HG02798 (cell line): ENCODE measurements around the gene MYRIP.
"Not testable (repeated sequence)": the region's sequence is repeated elsewhere in the genome, so short reads cannot be mapped to it uniquely, and the experiment has no call there.

ENCODE experiments used
- ATAC-seq: cut with Tn5 transposase; IDR thresholded peaks from one replicate; pipeline ENCODE4 v1.9.1; 2021; ENCODE audit warnings: mild to moderate bottlenecking; ENCODE audit not compliant: unreplicated experiment, poor library complexity

Gene MYRIP

DNA sequence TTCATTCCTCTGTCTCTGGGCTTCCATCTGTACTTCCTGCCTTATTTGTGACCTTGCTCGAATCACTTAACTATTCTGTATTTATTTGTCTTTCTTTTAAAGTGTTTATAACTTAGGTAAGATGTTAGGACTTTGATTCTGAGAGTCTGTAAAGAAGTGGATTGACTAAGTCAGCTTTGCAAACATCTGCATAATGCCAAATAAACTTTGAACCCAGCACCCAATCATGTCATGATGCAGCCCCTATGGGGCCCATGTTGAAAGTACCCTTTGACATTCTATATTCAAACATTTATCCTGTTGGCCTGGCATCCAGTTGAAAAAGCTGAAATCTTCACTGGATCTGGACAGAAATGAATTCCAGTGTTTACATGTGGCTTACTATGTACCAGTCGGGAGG lies 3.8 kb upstream of the MYRIP start:
- no peak for ATAC-seq

- ATAC-seq = no peak
Measured at GRCh38 chr3:39806820-39807219, 2.6 kb upstream of the MYRIP start.

- ATAC-seq = no peak
Measured at GRCh38 chr3:39808467-39809180, 785 bp upstream of the MYRIP start.

GRCh38 chr3:39809995-39810595 lies 686 bp downstream of the MYRIP start:
- ATAC-seq = peak; percentile 0

DNA sequence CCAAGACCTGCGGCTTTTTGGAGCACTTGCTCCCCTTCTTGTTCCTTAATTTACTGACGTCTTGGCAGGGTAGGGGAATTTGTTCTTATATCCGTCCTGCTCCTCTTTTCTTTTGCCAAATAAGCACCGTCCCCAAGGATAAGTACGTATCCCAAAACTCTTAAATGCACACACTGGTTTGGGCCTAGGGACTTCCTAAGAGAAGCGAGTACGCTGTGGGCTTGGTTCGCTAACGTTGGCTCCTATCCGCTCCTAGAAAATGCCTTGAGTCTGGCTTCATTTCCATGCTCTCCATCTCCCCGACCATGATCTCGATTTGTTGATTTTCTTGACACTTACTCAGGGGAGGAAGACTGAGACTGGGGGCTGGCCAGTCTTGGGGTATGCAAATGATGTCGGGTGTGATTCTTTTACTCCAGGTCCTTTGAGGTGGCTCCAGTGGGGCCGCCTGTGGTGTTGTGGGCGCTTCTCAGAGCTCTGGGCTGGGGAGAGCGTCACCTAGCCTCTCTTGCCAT lies 1.3 kb downstream of the MYRIP start:
- peak; percentile 22 for ATAC-seq

DNA sequence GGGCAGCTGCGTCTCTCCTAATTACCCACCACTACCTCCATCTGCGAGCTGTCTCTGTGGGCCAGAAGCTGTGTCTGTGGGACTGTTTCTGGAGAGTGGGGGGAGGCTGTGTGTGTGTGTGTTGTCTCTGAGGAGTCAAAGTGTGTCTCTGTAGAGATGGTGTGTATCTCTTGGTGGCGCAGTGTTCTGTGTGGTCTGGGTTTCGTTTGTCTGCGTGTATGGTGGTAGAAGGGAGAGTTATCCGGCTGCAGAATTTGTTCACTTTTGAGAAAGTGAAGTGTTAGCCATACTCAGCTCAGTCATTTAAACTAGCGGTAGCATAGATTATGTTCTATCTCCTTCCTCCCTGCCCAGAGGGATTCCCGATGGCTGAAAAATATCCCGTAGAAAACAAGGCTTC lies 2.2 kb downstream of the MYRIP start:
- ATAC-seq = no peak

- ATAC-seq = no peak
Measured at GRCh38 chr3:39812537-39812936, 3.1 kb downstream of the MYRIP start.

DNA sequence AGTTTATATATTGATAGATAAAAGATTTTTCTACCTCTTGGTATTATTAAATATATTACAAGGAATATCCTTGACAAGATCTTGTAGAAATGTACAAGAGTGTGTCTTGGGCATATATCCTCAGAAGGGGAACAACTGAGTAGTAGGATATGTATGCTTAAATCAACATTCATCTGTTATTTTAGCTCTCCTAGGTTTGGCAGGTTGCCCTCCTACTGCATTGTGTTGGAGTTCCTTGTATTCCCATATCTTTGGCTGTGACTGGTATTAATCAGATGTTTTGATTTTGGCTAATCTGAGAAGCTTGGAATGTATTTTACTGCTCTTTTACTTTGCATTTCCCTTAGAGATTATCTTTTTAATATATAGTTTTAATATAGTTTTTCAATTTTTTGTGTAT lies 4.6 kb downstream of the MYRIP start:
- no peak for ATAC-seq

DNA sequence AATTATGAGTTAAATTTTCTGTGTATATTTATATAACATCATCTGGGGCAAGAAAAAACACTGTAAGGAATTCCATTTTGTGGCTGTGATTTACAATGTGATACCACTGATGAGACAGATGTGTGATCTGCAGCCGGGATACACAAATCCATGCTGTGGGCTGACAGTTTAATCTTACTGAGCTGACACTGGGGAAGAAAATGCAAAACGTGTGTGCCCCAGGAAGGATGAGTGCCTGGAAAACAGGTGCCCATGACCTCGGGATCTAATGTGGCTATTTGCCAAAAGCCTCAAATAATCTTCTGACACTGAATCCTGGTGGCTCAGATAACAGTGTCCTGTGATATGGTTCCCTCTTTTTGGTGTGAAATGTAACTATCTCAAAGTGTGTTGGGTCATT lies 10.5 kb downstream of the MYRIP start:
- ATAC-seq = no peak

- ATAC-seq = not testable (repeated sequence)
Measured at GRCh38 chr3:39833764-39834163, 24.4 kb downstream of the MYRIP start.

DNA sequence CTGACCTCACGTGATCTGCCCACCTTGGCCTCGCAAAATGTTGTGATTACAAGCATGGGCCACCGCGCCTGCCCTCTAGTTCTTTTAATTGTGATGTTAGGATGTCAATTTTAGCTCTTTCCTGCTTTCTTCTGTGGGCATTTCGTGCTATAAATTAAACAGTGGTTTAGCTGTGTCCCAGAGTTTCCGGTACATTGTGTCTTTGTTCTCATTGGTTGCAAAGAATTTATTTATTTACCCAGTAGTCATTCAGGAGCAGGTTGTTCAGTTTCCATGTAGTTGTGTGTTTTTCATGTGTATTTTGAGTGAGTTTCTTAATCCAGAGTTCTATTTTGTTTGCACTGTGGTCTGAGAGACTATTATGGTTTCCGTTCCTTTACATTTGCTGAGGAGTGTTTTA lies 30.1 kb downstream of the MYRIP start:
- no peak for ATAC-seq

DNA sequence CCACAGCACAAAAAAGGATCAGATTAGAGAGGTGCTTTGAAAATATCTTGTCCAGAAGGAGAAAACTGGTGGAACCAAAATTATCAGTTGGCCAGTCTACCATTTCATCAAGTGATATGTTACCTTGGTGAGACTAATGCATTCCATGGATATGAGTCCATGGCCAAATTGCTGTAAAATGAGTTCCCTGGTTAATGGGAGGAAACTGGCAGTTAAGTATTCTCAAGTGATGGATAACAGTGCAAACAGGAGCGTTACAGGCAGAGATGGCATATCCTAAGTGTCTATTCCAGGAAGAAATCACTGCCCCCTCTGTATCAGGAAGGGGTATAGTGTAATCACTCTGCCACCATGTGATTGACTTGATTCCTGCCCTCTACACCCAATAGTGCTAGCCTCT lies 34.0 kb downstream of the MYRIP start:
- ATAC-seq = no peak

DNA sequence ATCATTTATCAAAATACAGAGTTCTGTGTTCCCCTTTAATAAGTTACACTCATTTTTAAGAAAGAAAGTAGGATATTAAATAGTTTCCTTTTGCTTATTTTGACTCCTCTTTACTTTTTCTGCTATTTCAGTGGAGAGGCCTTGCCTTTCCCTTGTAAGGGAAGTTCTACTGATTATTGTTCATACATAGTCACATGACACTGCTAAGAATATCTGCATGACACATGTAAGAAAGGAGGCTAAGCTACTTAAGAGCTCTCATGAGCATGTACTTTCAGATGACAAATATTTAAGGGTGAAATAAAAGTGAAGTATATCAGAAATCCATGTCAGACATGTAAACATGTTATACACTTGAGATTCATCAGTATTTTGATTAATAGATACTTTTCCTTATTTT lies 39.0 kb downstream of the MYRIP start:
- ATAC-seq = no peak

- ATAC-seq = no peak
Measured at GRCh38 chr3:39849992-39850715, 40.7 kb downstream of the MYRIP start.

- no peak for ATAC-seq
Measured at GRCh38 chr3:39850716-39851032, 41.3 kb downstream of the MYRIP start.

DNA sequence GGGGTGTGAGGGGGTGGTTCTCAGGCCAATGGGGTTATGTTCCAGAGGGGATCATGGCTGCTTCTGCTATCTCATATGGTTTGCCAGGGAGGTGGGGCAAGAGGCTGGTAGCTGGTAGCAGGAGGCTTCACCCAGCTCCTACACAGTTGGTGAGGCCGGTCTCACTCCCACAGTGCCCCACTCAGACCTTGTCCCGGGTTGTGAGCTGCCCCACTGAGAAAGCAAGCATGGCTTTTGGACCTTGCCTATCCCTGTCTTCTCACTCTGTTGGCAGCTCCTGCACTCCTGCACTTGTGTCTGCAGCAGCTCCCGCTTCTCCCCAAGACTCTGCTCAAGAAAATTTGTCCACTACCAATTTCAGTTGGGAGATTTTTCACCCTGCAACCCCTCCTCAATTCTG lies 46.1 kb downstream of the MYRIP start:
- ATAC-seq = no peak

DNA sequence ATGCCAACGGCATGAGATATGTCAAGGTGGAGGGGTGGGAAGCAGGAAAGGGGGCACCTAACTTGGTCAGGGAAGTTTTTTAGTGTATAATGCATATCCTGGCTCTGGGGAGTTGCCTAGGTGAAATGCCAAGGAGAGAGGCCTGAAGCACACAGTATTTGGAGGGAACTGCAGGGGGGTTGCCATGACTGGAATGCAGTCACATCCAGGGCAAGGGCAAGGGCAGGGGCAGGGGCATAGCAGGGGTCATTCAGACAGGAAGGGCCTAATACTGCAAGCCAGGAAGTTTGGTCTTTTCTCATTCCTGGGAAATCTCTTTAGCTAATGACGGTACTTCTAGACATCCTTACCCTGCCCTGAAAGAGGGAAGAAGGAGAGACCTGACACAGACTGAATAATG lies 60.5 kb downstream of the MYRIP start:
- ATAC-seq = no peak

DNA sequence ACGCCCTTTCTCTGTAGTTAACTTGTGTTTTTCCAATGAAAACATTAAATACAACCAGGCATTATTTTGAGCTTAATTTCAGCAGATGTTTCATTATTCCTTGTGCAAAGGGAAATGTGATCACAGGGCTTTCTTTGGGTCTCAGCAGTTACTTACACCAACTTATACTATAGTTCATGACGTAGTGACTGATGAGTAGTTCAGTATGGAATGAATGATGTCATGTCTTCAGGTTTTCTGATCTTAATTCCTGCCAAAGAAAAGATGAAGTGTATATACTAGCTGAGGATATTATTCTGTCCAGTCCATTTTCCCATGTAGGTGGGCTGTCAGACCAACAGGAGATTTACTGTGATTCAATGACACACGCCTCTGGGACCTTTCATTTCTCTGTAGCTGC lies 61.3 kb downstream of the MYRIP start:
- no peak for ATAC-seq

DNA sequence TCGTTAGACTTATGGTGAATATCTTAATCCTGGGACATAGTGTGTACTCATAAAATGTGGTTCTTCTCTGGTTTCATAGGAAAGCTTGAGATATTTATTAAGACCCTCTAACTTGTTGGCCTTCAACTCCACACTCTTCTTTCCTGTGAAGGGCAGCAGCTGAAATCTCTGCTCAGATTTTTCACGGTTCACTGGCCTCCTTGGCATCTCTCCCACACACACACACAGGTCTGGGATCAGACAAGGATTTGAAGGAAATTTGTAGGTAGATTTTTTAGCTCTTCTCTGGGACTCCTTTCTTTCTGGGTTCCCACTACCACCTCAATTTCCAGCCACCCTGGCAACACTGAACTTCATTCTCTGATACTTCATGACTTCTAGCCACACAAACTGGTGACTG lies 70.2 kb downstream of the MYRIP start:
- ATAC-seq = no peak

DNA sequence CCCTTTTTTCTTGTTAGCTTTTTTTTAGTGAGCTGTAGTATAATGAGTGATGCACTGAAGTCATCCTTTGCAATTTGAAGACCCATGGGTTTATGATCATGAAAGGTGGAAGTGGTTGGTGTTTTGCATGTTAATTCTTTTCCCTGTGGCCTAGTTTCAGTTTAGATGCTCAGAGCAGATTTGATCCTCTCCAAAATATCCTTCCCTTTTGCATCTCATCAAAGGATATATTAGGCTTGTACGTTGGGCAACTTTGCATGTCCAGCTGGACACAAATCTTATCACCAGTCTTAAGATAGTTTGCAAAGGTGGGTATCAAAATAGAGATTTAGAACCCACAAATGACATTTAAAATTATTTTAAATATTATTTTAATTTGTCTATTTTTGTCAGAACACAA lies 72.7 kb downstream of the MYRIP start:
- no peak for ATAC-seq

DNA sequence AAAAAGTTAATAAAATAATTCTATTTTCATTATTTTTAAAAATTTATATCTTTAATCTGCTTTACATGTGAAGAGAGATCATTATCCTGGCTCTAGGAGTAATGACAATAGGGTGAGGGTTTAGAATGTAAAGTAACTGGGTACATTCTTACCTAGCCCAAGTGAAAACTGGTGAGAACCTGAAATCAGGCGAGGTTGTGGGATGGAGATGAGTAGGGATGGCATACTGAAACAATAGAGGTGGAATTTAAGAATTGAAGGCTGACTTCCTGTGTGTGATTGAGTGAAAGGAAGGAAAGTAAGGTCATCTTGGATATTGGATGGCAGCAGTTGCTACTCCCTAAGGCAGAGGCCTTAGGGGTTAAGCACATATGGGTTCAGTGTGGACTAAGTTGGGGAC lies 82.7 kb downstream of the MYRIP start:
- ATAC-seq = no peak

DNA sequence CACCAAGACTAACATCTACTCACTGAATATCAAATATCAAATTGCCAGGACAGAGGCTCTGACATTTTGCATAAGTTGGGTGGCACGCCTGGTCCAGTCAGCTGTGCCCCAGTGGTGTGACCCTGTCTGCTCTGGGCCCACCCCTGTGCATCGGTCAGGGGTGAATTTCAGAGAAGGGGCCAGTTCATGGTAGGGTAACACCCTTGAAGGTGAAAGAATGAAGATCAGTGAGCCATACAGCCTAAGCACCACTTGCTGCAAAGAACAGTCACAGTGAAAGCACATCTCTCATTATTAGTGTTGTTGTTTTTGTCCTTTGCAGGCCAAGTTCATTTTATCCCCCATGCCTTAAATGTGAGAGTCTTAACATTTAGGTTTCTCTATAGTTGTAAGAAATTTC lies 86.8 kb downstream of the MYRIP start:
- ATAC-seq = no peak
